Fibroblast of skin of abdomen (primary cell): ENCODE data around the gene IFTAP.

Experiments used
- DNase-seq: peaks from one replicate; pipeline ENCODE4 v3.0.0-alpha.2; 2013

The IFTAP gene

DNA sequence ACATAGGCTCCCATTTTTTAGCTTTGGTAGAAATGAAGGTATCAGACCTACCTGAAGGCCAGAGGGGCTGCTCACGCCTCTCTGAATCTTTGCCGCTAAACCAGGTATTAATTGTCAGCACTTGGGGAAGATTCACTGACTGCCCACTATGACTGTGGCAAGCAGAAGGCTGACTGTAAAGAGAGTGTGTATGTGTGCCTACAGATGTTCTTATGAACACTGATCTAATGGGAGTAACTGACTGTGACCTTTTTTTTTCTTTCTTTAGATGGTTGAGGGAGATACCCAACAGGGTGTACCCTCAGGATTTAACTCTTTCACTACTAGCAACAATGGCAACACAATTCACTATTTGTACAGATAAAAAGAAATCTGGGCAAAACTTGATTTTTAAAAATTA lies 3.7 kb downstream of the IFTAP start, which contains the start of gene RAG2:
Gene RAG2 (minus strand): TSS at position 186 of the 400 bp plus-strand sequence. CDS start 4,068 bp downstream, outside the sequence.
- no peak for DNase-seq

DNA sequence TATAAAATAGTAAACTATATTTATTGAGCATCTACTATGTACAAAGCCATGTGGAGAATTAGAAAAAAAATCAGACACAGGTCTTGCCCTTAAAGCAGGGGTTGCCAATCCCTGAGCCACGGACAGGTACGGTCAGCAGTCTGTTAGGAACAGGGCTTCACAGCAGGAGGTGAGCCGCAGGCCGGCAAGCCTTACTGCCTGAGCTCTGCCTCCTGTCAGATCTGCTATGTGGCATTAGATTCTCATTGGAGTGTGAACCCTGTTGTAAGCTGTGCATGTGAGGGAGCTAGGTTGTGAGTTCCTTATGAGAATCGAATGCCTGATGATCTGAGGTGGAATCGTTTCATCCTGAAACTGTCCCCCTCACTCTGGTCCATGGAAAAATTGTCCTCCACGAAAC lies 5.9 kb downstream of the IFTAP start:
- no peak for DNase-seq

DNA sequence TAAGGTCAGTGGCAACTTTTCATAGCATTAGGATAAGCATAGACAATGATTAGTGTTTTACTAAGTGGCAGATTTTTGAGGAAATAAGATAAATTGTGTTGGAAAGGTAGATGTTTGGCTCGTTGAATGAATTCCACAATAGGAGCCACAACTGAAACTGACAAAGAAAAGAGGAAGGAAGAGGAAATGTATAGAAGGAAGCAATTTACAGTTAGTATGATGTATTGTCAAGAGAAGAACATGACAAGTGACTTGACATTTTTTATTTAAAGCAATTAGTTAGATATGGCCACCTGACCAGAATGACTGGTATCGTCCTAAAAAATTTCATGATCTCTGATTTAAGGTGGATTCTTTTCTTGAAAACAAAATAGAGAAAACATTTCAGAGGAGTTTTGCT lies 6.9 kb downstream of the IFTAP start:
- DNase-seq = no peak

DNA sequence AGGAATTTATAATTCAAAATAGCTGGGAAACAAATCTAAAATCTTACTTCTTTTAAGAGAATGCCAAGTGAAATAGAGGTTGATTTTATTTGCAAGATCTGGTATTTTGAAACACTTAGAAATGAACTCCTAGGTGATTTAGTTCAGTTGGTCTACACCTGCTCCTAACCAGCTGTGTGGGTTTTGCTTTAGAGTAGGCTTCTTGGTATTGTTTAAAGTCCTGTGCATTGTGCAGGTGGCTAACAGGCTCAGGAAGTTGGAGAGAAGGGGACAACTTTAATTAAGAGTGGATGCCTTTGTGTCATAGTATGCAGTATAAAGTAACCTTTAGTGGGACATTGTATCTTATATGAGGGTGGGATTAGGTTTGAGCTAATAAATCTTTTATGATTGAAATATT lies 7.8 kb downstream of the IFTAP start:
- DNase-seq = no peak

DNA sequence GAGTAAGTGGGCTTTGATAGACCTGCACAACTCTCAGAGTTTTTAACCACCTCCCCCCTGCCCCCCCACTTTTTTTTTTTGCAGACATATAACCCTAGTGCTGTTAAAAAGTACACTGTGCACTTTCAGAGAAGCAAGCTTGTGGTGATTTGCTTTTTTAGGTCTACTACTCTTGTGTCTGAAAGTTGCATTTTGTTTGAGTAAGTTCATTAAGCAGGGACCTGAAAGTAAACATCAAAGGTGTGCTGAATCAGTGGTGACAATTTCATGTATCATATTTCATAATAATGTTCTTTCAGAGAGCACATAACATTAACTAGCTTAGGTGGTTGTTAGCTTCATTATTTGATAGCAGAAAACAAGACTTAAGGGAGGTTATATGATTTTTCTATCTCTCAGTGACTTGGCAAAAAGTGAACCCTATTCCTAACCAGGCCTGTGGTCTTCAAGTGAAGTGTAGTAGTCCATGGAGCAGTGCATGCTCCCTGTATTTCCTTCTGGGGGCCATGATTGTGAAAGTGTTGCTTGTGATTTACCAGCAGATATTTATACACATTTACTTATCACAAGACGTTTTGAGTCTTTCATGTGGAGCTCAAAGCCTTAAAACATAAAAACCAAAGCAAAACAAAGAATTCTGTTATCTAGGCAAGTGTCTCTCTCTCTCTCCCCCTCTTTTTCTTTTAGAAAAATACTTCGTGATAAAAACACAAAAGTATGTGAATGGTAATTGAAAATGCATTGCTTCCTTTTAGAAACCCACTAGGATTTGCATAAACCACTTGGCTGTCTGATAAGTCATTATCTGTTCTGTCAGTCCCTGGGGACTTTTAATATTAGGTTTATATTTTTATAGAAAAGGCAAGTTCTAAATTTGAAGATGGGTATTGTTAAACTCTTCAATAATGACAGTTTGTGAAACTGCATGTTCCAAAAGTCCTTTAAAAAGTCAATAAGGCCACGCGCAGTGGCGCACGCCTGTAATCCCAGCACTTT lies 11.2 kb downstream of the IFTAP start:
- no peak for DNase-seq

DNA sequence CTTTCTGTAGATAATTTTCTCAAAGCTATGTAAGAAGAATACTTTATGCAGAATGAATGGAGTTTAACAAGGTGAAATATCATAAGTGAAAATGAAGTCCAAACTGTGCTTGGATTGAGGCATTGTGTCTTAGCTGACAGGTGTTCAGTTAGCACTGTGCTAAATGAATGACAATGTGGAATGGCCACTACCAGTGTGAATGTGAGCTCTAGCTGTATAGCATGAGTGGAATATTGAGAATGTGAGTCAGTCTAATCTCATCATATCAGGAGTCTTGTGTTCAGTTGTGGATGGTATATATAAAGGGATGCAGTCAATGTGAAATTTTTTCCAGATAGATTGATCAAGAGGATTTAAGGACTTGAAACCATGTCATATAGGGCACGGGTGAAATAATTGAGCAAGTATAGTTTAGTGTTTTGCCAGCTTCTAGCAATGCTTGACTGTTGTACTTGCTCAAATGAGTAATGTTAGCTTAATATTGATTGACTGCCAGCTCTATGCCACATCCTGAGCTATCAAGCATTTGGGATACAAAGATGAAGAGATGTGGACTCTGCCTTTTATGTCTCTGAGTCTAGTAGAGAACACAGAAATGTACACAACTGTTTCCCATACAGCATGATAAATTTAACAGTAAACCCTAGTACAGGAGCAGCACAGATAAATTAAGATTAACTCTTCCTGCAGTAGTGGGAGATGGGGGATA lies 14.3 kb downstream of the IFTAP start:
- DNase-seq = no peak

DNA sequence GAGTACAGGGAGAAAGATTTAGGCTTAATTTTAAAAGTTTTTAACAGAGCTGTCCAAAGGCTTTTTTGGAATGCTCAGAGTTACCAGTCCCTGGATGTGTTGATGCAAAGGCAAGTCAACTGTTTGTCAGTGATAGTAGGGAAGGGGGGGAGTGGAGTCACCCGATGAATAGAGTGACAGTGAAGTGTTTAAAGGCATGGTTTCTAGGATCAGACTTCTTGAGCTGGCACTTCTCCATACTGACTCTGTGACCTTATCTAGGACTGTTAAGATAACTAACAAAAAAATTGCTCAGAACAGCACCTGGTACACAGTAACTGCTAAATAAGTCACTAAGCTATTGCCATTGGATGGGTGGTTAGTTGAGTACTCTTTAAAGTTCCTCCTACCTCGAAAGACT lies 15.1 kb downstream of the IFTAP start:
- DNase-seq = no peak

DNA sequence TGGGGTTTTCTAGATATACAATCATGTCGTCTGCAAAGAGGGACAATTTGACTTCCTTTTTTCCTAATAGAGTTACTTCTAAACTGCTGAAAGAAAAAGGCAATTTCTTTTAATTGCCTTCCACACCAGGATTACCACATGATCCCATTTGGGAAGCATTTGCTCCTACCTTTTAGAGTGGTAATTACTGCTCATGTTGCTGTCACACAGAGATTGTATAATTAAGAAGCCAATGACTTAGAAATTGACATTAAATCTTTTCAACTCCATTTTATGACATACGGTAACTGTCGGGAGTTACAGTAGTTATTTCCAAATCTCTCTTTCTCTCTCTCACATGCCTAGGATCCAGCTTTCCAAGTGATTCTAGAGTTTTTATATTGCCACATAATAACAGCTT lies 21.5 kb downstream of the IFTAP start:
- DNase-seq = no peak

DNA sequence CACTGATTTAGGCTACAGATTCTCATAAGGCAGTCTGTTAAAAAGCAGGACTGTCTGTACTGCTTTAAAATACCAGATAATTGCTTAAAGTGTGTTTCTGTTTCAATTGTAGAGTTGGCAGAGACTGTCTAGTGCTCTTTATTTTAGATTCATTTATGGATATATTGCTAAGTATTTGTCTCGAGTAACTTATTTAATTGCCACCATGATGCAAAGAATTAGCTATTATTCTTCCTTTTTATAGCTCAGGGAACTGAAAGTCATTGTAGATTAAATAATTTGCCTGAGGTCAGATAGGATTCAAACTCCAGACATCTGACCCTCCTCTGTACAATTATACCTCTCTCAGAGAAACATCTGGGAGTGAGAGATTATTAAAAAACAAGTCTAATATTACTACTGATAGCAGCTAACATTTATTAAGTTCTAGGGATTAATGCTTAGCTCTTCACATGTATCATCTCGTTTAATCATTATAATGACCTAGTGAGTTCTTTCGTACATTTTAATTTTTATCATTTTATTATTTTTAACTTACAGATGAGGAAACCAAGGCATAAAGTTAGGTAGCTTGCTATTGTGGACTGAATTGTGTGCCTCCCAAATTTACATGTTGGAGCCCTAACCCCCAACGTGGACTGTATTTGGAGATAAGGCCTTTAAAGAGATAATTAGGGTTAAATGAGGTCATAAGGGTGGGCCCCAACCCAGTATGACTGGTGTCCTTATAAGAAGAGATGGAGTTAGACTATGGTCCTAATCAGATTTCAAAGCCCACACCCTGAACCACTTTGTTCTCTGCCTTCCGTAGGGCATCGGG lies 23.5 kb downstream of the IFTAP start:
- no peak for DNase-seq

DNA sequence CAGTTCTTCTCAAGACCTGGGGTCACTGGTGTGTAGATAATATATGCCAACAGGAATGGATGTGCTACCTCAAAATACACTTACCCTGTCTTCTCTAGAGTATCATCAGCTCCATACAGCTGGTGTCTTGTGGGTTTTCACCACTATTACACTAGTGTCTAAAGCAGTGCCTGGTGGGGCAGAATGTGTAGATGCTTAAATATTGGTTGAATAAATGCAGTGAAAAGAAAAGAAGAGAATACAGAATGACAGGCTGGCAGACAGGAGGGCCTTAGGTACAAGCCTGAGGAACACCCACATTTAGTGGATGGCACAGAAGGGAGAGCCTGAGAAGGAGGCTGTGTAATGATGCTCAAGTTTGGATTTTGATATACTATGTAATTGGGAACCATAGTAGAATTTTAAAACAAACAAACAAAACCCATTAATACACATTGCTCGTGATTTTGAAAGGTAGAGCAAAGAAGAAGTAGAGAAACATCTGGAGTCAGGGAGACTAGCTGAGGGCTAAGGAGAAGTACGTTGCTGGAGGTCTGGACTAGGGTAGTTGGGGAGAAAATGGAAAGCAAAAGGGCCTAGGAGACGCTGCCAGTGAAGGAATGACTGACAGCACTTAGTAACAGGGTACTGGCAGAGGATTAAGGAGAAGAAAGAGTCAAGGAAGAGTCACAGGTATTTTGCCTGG lies 24.2 kb downstream of the IFTAP start:
- DNase-seq = no peak

DNA sequence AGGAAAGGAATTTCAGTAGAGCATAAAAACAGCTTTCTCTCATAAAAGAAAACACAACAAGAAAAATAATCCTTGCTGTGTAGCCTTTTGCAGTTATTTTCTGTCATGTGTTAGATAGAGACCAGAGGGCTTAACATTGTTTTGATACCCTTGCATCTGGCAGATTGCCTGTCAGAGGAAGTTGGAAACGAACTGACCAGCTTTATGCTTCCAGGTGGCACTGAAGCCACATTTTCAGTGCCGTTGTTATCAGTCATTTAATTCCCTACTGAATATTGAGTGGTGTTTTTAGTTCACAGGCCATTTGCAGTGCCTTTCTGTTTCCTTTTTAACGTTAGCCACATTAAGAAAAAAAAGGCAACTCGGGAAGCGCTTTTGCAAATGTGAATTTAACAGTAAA lies 25.2 kb downstream of the IFTAP start:
- no peak for DNase-seq

DNA sequence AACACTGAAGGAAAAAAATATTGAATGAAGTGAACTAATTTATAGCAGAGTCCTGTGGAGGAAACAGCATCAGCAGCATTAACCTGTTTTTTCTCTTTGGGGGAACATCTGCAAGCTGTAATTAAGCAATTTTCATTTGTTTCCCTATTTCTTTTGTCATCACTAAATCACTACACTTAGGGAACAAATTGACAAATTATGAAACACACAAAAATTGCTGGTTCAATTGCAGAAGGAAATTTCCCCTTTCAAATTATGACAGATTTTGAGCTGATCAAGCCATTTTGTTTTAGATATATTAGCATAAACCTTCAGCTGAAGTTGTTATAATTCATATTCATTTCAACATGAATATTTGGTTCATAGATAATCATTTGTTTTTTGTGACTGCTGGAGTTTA lies 25.9 kb downstream of the IFTAP start:
- DNase-seq = no peak

DNA sequence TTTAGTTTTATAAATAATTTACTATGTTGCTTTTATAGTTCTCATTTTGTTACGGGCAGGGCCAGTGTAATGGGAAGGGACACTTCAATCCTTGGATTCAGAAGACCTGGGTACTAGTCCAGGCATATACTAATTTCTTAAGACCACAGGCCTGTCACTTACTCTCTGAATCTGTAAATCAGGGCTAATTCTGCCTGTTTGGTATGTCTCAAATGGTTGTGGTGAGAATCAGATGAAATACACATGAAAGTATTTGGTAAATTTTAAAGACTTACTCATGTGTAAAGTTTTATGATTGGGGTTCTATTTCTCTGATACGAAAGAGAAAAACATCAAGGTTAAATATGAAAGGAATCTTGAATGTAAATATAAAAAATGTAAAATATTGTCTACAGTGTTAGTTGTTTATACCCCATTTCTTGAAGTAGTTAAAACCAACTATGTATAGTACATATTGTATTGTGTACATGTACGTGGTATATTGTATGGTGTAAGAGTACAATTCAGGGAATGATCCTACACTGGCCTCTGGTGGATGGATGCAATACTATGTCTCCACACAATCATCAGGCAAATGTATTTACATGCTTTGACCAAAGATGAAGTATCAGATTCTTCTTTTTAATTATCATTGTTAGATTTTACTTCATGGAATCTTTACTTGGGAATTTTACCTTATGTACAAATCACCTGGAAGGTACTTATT lies 28.3 kb downstream of the IFTAP start:
- peak; percentile 68 for DNase-seq

DNA sequence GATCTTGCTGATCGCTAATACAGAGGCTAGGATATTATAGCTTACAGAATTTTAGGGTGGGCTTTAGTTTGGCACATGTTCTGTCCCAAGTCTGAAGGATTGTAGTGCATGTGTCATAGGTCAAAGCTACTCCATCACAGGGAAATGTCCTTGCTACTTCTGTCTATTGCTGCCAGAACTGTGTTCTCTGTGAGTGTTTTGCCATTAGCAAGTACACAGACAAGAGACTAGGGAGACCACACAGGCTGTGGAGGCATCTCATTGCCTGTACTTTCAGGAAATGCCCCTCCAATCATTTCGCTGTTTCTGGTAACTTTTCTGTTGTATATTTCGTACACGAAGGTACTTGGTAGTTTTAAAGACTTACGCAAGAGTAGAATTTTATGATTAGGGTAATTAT lies 29.2 kb downstream of the IFTAP start:
- DNase-seq = no peak

DNA sequence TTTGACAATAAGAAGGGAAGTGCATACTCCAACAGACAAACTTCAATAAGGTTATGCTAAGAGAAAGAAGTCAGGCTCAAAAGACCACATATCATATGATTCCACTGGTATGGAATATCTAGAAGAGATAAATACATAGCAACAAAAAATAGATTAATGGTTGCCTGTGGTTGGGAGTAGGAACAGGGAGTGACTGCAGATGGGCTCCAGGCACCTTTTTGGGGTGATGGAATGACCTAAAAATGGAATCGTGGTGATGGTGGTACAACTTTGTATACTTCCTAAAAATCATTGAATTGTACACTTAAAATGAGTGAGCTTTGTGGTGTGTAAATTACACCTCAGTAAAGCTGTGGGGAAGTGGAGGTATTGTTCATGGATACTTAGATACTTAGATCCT lies 32.7 kb downstream of the IFTAP start:
- DNase-seq = no peak

DNA sequence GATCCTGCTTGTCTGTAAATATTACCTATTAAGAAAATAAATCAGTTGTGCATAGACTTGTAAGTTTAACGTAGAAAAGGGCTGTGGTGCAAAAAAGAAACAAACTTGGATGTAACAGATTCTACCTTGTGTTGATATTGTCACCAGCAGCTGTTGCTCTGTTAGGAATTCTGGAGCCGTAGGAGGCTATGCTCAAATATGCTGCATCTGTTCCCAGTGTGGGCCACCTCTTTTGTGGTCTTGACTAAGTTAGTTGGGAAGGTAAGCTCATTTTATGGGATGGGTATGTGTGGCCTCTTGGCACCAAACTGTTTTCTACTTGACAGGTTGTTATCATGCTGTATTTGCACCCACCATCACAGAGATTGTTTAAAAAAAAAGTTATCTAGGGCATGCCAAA lies 33.2 kb downstream of the IFTAP start:
- DNase-seq = no peak

DNA sequence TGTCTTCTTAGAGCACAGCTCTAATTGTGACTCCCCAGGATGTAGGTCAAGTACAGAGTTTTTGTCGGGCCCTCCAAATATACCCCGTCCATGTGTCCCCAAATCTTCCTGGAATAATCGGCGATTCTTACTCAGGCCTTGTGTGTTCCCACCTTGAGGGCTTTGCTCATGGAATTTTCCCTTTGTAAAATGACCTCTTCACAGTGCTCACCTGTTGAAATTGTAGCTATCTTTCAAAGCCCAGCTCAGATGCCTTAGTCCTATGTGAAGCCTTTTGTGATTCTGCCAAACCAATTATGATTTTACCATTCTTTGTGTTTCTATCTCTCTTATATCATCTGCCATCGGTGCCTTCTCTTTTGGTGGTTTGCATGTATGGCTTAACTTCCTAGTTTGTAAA lies 33.8 kb downstream of the IFTAP start:
- no peak for DNase-seq

DNA sequence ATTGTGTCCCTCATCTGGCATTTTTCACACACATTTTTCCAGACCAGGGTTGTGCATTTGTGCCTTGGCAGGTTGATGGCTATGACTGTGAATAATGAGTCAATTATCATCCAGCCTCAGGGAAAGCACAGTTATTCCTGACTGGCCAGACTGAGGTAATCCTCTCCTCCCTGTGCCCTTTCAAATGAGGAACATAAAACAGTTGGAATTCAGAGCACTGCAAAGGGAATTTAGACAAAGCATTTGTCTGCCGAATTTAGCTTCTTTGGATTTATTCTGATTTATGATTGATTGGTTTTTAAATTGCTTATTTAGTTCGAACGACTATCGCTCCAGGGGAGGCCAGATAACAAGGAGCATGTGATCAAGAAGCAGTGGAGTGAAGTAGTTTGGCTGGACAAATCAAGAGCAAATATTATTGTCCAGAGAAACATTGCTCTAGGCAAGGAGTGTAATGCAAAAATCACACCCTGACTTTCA lies 34.5 kb downstream of the IFTAP start:
- DNase-seq = no peak

DNA sequence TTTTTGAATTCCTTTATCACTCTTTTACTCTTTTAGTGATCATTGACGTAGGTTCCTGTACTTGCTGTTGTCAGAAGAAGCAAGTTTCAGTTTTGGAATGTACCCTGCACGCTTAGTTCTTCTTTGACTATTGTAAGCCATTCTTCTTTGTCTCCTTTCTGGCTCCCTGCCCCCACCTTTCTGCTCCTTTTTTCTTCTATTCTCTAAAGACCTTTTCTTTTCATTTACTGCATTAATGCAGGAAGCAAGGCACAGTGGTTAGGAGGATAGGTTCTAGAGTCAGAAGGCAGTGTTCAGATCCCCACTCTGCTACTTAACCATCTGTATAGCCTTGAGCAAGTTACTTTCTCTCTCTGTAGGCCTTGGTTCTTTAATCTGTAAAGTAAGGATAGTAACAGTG lies 37.5 kb downstream of the IFTAP start:
- DNase-seq = no peak

DNA sequence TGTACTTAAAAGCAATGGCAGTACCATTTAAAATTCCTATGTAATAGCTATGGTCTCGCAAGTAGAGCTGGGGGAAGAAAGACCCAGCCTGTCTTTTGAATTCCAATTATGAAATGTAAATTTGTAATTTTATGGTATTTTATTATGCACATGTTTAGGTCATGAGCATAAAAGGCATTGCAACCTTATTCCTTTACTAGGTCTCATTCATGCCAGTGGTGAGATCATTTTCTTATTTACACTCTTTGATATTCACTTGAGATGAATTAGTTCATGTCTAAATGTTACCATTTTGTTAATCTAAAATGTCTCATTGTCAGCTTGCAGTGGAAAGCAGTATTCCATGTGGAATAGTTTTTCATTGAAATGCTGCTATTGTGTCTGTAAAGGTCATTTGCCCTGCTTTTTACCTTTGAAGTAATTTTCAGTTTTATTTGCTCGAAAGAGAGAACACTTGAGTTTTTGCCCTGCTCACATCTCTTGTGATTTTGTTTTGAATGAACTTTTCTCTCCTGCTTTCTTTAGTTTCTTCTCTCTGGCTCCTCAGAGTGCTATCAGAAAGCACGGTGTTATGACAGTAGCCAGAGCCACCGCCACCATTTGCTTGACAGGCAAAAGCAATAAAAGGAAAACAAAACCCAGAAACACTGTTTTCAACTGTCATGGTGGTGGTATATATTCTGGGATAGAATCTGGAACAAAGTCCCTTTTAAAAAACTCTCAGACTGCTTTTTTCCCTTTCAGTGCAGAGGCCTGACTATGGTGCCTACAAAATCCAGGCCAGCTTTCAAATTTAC lies 41.0 kb downstream of the IFTAP start:
- DNase-seq = no peak

DNA sequence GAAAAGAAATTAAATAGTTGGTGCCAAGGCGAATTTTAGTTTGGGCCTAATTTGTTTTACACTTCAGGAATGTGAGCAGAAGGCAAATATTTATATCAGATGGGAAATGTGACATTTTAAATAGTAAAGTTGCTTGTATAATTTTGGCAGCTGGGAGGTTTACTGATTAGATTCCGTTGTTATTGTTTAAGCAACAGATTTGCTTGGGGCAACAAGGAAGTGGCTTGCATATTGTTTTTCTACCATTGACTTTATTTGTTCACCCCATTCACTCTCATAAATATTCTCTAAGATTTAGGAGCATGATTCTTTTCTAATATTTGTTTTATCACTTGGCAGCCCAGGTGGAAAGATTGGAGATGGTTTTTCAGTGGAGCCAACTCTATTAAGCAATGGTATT lies 44.3 kb downstream of the IFTAP start:
- DNase-seq = no peak
